Suprapubic skin (tissue), 4 donors: ENCODE data around the gene GNAQ.

Experiments used
- CTCF ChIP-seq, 2 donors: fragments of 200-600 bp in 1 of 2; fragments of 450-650 bp in 1 of 2; sonication (generic) in 1 of 2; IDR thresholded peaks; one replicate each; pipeline ENCODE4 v1.5.1; 2016 to 2019; ENCODE audit warnings: antibody characterized with exemption in 2 of 2, mild to moderate bottlenecking in 1 of 2, moderate library complexity in 1 of 2
- POLR2A ChIP-seq, 2 donors: fragments of 450-650 bp; IDR thresholded peaks; one replicate each; pipeline ENCODE4 v1.6.1; 2017; ENCODE audit warnings: antibody characterized with exemption in 2 of 2, mild to moderate bottlenecking in 2 of 2, moderate library complexity in 2 of 2
- POLR2AphosphoS5 ChIP-seq, 3 donors: sonication (generic); formaldehyde crosslinking; IDR thresholded peaks; one replicate each; pipeline ENCODE4 v1.6.1; 2017; ENCODE audit warnings: antibody characterized with exemption in 3 of 3

GRCh38 chr9:77773381-77773780 is 258.2 kb downstream of the GNAQ start:
- TF ChIP-seq CTCF (IDR thresholded peaks at IDR 0.05) (no peak), POLR2A (IDR thresholded peaks at IDR 0.05) (no peak), POLR2AphosphoS5 (IDR thresholded peaks at IDR 0.05) (no peak)
